GM21528 (cell line): ENCODE results near the gene CDCA3.
A peak's percentile ranks its signal among the peaks of the same experiment; 100 is the strongest.
"Not testable (repeated sequence)": the region's sequence is repeated elsewhere in the genome, so short reads cannot be mapped to it uniquely, and the experiment has no call there.

Experiments used
- ATAC-seq: cut with Tn5 transposase; IDR thresholded peaks from one replicate; pipeline ENCODE4 v1.9.1; 2021; ENCODE audit warnings: mild to moderate bottlenecking, moderate library complexity; ENCODE audit not compliant: unreplicated experiment, low FRiP score

Gene CDCA3

GRCh38 chr12:6873094-6874014 lies 22.3 kb upstream of the CDCA3 start, which contains the start of gene SPSB2:
Gene SPSB2, minus strand, starts transcription at chr12:6873303. Its CDS starts 402 bp downstream, at chr12:6872901.
- peak; percentile 75 for ATAC-seq

DNA sequence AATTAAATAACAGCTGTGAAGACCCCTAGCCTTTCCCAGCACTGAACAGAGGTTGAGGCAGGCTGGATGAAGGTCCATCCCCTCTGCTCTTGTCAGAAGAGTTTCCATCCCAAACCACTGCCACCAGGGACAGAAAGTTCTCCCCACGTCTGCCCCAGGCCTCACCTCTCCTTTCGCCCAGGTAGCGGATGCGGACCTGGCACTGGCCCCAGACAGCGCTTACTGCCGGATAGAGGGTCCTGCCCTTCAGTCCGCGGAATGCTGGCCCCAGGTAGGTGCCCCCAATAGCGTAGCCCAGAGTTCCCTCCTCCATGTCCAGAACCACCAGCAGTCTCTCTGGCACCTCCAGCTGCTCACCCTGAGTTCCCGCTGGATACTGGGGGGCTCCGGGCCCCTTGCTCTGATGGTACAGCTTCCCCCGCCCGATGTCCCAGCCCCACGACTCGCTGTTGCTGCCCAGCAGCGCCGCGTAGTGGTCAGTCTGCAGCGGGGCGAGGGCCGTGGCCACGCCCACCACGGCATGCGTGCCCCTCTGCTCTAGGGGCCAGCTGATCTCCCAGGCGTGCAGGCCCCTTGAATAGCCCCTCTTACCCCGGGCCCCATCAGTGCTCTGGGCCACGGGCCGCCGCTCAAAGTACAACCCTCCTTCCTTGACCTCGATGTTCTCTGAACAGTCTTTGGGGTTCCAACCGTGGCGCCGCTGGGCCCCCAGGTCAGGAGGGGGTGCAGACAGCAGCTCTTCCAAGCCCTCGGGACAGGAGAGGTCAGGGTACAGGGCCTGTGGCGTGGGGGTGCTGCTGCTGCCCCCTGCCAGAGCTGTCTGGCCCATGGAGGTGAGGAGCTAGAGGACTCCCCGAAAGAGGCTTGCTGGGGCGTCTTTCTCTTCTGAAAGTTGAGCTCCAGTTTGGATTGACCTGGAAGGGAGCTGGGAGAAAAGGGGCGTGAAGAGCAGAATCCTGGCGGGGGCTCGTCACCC lies 21.3 kb upstream of the CDCA3 start:
- ATAC-seq = no peak

- no peak for ATAC-seq
Measured at GRCh38 chr12:6871052-6871957, 20.2 kb upstream of the CDCA3 start.

DNA sequence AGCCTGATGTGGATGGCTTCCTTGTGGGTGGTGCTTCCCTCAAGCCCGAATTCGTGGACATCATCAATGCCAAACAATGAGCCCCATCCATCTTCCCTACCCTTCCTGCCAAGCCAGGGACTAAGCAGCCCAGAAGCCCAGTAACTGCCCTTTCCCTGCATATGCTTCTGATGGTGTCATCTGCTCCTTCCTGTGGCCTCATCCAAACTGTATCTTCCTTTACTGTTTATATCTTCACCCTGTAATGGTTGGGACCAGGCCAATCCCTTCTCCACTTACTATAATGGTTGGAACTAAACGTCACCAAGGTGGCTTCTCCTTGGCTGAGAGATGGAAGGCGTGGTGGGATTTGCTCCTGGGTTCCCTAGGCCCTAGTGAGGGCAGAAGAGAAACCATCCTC lies 19.2 kb upstream of the CDCA3 start:
- not testable (repeated sequence) for ATAC-seq

GRCh38 chr12:6869049-6870021 lies 18.2 kb upstream of the CDCA3 start:
- no peak for ATAC-seq

- ATAC-seq = no peak
Measured at GRCh38 chr12:6868211-6869048, 17.3 kb upstream of the CDCA3 start.

- peak; percentile 46 for ATAC-seq
Measured at GRCh38 chr12:6867413-6868210, 16.5 kb upstream of the CDCA3 start, which contains the start of gene TPI1. Gene TPI1, plus strand, starts transcription at chr12:6867531. Its CDS starts 36 bp downstream, at chr12:6867567.

DNA sequence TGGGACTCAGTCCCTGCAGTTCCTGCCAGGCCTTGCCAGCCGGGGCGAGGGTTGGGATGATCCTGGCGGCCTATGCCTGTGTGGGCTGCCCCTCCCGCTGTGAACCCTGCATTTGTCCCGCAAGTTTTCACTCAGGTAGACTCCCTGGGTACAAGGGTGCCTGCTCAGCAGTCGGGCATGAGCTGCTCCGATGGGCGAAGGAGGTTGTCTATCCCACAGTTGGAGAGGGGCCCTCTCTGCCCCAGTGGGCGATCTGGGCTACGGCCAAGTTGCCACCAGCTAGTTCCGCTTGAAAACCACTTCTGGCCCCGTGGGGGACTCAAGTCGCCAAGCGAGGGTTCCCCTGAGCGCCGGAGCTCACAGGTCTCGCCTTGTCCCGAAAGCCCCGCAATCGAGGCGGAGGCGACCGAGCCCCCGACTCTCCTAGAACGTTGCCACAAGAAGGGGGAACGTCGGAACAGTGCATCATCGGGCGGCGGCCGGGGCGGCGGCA lies 15.9 kb upstream of the CDCA3 start:
- peak; percentile 10 for ATAC-seq

DNA sequence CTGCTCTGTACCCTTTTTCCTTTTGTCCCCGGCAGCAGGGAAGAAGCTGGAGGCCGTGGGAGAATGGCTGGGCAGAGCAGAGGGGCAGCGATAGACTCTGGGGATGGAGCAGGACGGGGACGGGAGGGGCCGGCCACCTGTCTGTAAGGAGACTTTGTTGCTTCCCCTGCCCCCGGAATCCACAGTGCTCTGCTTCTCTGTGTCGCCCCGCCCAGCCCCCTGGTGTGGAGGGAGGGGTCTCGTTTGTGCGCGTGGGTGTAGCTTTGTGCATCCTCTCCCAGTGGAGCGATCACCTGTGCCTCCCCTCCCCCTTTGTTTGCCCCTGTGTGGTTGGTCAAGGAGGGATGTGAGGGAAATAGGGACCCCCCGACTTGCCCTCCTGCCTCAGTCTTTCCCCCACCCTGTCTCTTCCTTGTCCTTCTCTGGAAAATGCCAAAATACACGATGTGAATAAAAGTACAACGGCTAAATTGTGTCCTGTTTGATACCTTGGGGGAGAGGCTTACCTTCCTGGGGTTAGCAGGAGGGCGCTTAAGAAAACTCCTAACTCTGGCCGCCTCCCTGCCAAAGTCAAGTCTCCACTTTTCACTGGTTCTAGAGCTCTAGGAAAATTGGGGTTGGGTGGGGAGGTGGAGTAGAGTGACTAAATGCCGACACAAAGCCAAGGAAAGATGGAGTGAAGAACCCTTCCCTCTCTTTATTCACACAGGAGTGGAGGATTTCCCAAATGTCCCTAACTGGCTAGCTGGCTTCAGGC lies 15.3 kb upstream of the CDCA3 start:
- no peak for ATAC-seq

DNA sequence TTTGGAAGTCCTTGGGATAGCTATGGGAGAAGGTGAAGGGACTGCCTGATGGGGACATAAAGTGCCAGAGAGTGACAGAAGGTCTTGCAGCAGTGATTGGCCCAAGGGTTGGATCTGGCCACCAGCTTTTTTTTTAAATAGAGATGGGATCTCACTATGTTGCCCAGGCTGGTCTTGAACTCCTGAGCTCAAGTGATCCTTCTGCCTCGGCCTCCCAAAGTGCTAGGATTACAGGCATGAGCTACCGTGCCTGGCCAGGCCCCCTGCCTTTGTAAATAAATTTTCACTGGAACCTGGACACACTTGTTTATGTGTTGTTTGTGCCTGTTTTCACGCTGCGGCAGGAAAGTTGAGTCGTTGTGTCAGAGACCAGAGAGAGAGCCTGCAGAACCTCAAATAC lies 14.2 kb upstream of the CDCA3 start:
- ATAC-seq = not testable (repeated sequence)

DNA sequence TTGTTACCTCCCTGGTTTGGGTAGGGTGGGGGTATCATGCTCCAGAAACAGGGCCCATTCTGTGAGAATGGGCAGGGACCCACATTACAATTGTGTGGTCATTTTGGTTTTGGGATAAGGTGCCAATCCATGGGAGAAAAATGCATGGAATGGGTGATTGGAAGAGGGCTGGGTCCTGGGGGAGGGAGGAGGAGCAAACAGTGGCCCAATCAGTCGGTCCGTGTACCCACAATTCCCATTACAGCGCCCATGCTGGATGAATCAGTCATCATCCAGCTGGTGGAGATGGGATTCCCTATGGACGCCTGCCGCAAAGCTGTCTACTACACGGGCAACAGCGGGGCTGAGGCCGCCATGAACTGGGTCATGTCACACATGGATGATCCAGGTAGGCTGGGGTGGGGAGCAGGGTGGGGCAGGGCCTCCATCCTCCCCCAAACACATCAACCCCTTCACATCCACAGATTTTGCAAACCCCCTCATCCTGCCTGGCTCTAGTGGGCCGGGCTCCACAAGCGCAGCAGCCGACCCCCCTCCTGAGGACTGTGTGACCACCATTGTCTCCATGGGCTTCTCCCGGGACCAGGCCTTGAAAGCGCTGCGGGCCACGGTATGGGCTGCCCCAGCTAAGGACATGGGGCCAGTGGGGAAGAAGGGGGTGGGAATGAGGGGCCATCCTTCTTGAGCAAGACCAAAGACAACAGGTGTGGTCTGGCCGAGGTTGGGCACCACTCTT lies 12.7 kb upstream of the CDCA3 start:
- ATAC-seq = no peak

GRCh38 chr12:6863033-6863432 lies 11.9 kb upstream of the CDCA3 start:
- ATAC-seq = no peak

GRCh38 chr12:6861391-6861790 lies 10.3 kb upstream of the CDCA3 start:
- no peak for ATAC-seq

- no peak for ATAC-seq
Measured at GRCh38 chr12:6860942-6861341, 9.9 kb upstream of the CDCA3 start.

DNA sequence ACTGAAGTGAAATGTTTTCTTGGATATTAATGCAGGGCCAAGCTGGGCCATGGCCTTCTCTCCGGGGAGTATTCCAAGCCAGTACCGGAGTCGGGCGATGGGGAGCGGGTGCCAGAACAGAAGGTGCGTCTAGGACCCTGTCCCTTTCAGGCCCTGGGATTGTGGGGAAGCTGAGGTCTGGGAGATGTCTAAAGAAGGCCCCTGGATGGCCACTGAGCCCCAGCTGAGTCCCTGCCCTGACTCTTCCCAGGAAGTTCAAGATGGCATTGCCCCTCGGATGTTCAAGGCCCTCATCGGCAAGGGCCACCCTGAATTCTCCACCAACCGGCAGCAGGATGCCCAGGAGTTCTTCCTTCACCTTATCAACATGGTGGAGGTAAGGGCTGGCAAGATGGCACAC lies 9.0 kb upstream of the CDCA3 start:
- ATAC-seq = no peak

GRCh38 chr12:6858799-6859198 lies 7.7 kb upstream of the CDCA3 start:
- ATAC-seq = no peak
